Small intestine (tissue), 7 donors: ENCODE results near the gene COBLL1. TPM values are rescaled to one million over a fixed set of nuclear protein-coding genes. Genes with fewer than 3 reads are reported as not detected.
A peak's percentile ranks its signal among the peaks of the same experiment; 100 is the strongest.

Source experiments
- DNase-seq, 2 donors: peaks; one replicate each; pipeline versions ENCODE4 v3.0.0 to v3.0.0-alpha.2; 2013
- FAIRE-seq: peaks from 2 replicates; lab custom pipeline; 2012; peaks lifted over from hg19 to GRCh38; lab: Jason Lieb, UNC
- H3K27ac ChIP-seq, 3 donors: one replicate each; pipeline ENCODE4 v1.5.1; 2013; ENCODE audit warnings: low read length in 2 of 3, mild to moderate bottlenecking in 2 of 3, control low read depth in 1 of 3, inconsistent platforms in 1 of 3, low read depth in 1 of 3, moderate library complexity in 1 of 3
- H3K27me3 ChIP-seq, 3 donors: one replicate each; pipeline ENCODE4 v1.6.1; 2013; ENCODE audit warnings: low read length in 3 of 3, inconsistent platforms in 1 of 3; ENCODE audit not compliant: control insufficient read depth in 3 of 3, insufficient read depth in 3 of 3
- H3K36me3 ChIP-seq, 3 donors: one replicate each; pipeline ENCODE4 v1.6.1; 2013; ENCODE audit warnings: low read length in 3 of 3, inconsistent platforms in 1 of 3, low read depth in 1 of 3, mild to moderate bottlenecking in 1 of 3, moderate library complexity in 1 of 3; ENCODE audit not compliant: control insufficient read depth in 3 of 3, insufficient read depth in 2 of 3
- H3K4me1 ChIP-seq, 3 donors: one replicate each; pipeline ENCODE4 v1.6.1; 2013; ENCODE audit warnings: low read length in 2 of 3, inconsistent platforms in 1 of 3, low read depth in 1 of 3, mild to moderate bottlenecking in 1 of 3, moderate library complexity in 1 of 3; ENCODE audit not compliant: control insufficient read depth in 3 of 3, insufficient read depth in 2 of 3
- H3K4me3 ChIP-seq, 3 donors: one replicate each; pipeline ENCODE4 v1.5.1; 2013; ENCODE audit warnings: low read length in 3 of 3, control low read depth in 1 of 3, inconsistent platforms in 1 of 3, low read depth in 1 of 3, mild to moderate bottlenecking in 1 of 3, moderate library complexity in 1 of 3
- H3K9me3 ChIP-seq, 2 donors: one replicate each; pipeline ENCODE4 v1.6.1; 2013; ENCODE audit warnings: low read depth in 1 of 2, low read length in 1 of 2; ENCODE audit not compliant: control insufficient read depth in 2 of 2, insufficient read depth in 1 of 2
- WGBS, 3 donors: extraction: QIAGEN DNeasy Blood & Tissue Kit; methylation state at CpG; one replicate each; pipeline ENCODE4 v1.1.7; 2013; 5-methylcytosine and 5-hydroxymethylcytosine counted together
- polyA plus RNA-seq, 4 donors: library from polyadenylated mRNA; stranded (reverse) in 3 of 4; unstranded in 1 of 4; fragments of 200-250 nt in 3 of 4; fragments of 120-200 nt in 1 of 4; gene quantifications; one replicate each; pipeline versions ENCODE4 v1.2.1 to v1.2.3, GENCODE V29; 2013
- donor health status: healthy with polysubstance abuse.
- donor health status: control.
- donor health status: control.
- donor health status: Bipolar disorder and iron deficiency.
- donor health status: healthy.

The COBLL1 gene
- polyA plus RNA-seq, 4 donors: 5.4 to 72.0 (median 7.8) TPM

GRCh38 chr2:164818149-164819136 is 23.2 kb downstream of the COBLL1 start:
- FAIRE-seq: peak; percentile 68
- no peak for DNase-seq
- H3K4me3 ChIP-seq: no peak overlapping the region
- peaks cover 0 to 3% (median 0%) of the 10 kb centered on the region in 3 donors for H3K4me1 ChIP-seq
- no peak overlapping the region for H3K27ac ChIP-seq
- no peaks in the 10 kb centered on the region for H3K9me3 ChIP-seq
- WGBS, 3 donors: 94 to 96% (median 94%) methylated on average over 14 of the region's 14 CpGs
- H3K36me3 ChIP-seq: peaks cover 0 to 5% (median 0%) of the 10 kb centered on the region in 3 donors
- H3K27me3 ChIP-seq: no peaks in the 10 kb centered on the region

DNA sequence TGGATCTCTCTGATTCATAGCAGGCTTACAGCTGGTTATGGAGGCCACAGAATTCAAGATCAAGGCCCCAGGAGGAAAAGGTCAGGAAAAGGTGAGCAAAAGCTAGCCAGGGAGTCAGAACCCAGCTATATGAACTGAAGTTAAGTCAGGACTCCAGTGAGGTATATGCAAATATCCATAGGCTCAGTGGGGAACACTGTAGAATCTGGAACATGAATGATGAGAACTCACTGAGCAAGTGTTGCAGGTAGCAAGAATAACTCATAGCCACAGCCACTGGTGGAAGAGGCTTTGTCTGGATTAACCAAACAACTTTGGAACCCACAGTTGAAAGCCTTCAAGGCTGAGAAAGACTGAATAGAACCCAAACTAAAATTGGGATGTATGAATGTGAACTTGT is 24.7 kb downstream of the COBLL1 start:
- FAIRE-seq (no peak), DNase-seq (no peak)
- H3K9me3 ChIP-seq: no peaks in the 10 kb centered on the region
- no peak overlapping the region for H3K27ac ChIP-seq
- H3K27me3 ChIP-seq: no peaks in the 10 kb centered on the region
- no peak overlapping the region for H3K4me3 ChIP-seq
- no peaks in the 10 kb centered on the region for H3K4me1 ChIP-seq
- peaks cover 0 to 3% (median 0%) of the 10 kb centered on the region in 3 donors for H3K36me3 ChIP-seq

- 88 to 91% (median 90%) methylated on average over 2 of the region's 2 CpGs for WGBS, 3 donors
- no peak for DNase-seq
- Histone ChIP-seq H3K4me1 (no peaks in the 10 kb centered on the region), H3K4me3 (no peak overlapping the region), H3K36me3 (peaks cover 0 to 3% (median 0%) of the 10 kb centered on the region in 3 donors), H3K27ac (no peak overlapping the region), H3K27me3 (no peaks in the 10 kb centered on the region), H3K9me3 (no peaks in the 10 kb centered on the region)
- no peak for FAIRE-seq
Measured at GRCh38 chr2:164816046-164816445, 25.6 kb downstream of the COBLL1 start.

DNA sequence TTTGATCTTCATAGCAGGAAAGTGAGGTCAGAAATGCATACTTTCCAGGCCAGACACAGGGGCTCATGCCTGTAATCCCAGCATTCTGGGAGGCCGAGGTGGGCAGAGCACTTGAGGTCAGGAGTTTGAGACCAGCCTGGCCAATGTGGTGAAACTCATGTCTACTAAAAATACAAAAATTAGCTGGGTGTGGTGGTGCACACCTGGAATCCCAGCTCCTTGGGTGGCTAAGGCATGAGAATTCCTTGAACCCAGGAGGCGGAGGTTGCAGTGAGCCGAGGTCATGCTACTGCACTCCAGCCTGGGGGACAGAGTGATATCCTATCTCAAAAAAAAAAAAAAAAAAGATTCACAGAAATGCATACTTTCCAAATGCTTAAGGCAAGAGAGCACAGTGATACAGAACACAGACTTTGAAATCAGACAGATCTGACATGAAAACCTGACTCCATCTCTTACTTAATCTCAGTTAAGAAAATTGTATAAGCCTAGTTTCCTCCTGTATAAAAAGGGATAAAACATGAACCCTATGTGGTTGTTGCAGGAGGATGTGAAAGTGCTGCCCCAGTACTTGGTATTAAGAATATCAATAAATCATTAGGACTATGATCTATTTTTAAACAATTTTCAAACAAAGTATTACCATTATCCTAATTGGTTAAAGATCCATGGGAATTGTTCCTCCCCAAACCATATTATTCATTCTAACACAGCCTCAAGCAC is 26.4 kb downstream of the COBLL1 start:
- no peak overlapping the region for H3K4me3 ChIP-seq
- H3K27me3 ChIP-seq: no peaks in the 10 kb centered on the region
- no peaks in the 10 kb centered on the region for H3K9me3 ChIP-seq
- FAIRE-seq: no peak
- WGBS, 3 donors: 96 to 97% (median 96%) methylated on average over 3 of the region's 3 CpGs
- H3K36me3 ChIP-seq: peaks cover 0 to 3% (median 0%) of the 10 kb centered on the region in 3 donors
- H3K4me1 ChIP-seq: no peaks in the 10 kb centered on the region
- no peak overlapping the region for H3K27ac ChIP-seq
- DNase-seq: no peak

- Histone ChIP-seq H3K27me3 (no peaks in the 10 kb centered on the region), H3K27ac (no peak overlapping the region), H3K9me3 (no peaks in the 10 kb centered on the region), H3K36me3 (peaks cover 0 to 3% (median 0%) of the 10 kb centered on the region in 3 donors), H3K4me1 (no peaks in the 10 kb centered on the region), H3K4me3 (no peak overlapping the region)
- FAIRE-seq (no peak), DNase-seq (no peak)
Measured at GRCh38 chr2:164813535-164813934, 28.1 kb downstream of the COBLL1 start.

- no peaks in the 10 kb centered on the region for H3K27me3 ChIP-seq
- H3K4me1 ChIP-seq: no peaks in the 10 kb centered on the region
- 86 to 100% (median 100%) methylated on average over 1 of the region's 1 CpG for WGBS, 3 donors
- H3K36me3 ChIP-seq: peaks cover 0 to 3% (median 0%) of the 10 kb centered on the region in 3 donors
- H3K27ac ChIP-seq: no peak overlapping the region
- no peak for FAIRE-seq
- DNase-seq: no peak
- H3K4me3 ChIP-seq: no peak overlapping the region
- no peaks in the 10 kb centered on the region for H3K9me3 ChIP-seq
Measured at GRCh38 chr2:164812378-164812777, 29.2 kb downstream of the COBLL1 start.

DNA sequence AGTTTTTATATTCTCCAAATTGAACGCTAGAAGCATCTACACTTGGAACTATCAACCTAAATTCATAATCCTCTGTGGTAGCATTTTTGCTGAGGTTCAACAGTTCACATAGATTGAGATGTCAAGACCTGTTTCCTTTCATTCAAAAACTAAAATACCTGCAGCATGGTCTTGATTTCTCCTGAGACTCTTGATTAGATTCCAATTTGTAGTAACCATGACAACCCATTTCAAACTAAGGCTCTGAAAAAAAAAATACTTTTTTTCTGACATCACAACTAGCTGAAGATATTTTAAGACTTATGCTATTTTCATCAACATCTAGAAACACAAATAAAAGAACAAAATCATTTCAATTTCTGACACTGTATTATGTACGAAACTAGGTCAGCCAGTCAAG is 29.8 kb downstream of the COBLL1 start:
- H3K27me3 ChIP-seq: no peaks in the 10 kb centered on the region
- H3K4me1 ChIP-seq: no peaks in the 10 kb centered on the region
- no peak for FAIRE-seq
- H3K9me3 ChIP-seq: no peaks in the 10 kb centered on the region
- no peak for DNase-seq
- no peak overlapping the region for H3K27ac ChIP-seq
- 87 to 95% (median 93%) methylated on average over 2 of the region's 2 CpGs for WGBS, 3 donors
- peaks cover 0 to 3% (median 0%) of the 10 kb centered on the region in 3 donors for H3K36me3 ChIP-seq
- H3K4me3 ChIP-seq: no peak overlapping the region

DNA sequence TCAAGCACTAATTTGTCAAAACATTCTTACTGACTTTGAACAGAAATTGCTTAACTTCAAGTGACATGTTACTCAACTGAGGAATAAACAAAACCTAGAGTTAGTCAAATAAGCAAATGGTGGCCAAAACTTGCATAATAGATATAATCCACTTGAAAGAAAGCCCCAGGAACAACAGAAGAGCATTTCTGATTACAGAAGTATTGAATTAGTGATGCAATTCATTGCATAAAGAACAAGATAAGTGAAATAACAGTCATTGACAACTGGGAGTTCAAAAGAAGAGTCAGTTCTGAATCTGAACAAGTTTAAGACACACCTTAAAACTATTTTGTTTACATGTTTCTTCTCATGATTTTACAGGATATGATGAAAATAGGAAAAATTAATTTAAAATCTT is 30.8 kb downstream of the COBLL1 start:
- H3K9me3 ChIP-seq: no peaks in the 10 kb centered on the region
- H3K4me3 ChIP-seq: no peak overlapping the region
- DNase-seq: no peak
- no peak for FAIRE-seq
- H3K27ac ChIP-seq: no peak overlapping the region
- no peaks in the 10 kb centered on the region for H3K27me3 ChIP-seq
- H3K4me1 ChIP-seq: no peaks in the 10 kb centered on the region
- H3K36me3 ChIP-seq: peaks cover 0 to 3% (median 0%) of the 10 kb centered on the region in 3 donors
